Endothelial cell of hepatic sinusoid (primary cell): ENCODE data around the gene ZNF384.
"Not testable (repeated sequence)": the region's sequence is repeated elsewhere in the genome, so short reads cannot be mapped to it uniquely, and the experiment has no call there.

ENCODE experiments used
- in situ Hi-C: cut with HindIII; loops from 2 replicates; pipeline ENCODE4 v1.10.0; 2017; ENCODE audit warnings: low sequenced_read_pairs

ZNF384 gene

GRCh38 chr12:6688999-6689882 is at the start of gene ZNF384:
TSS of gene ZNF384 (minus strand) at chr12:6689375. CDS start at chr12:6679520, 9,855 bp downstream.
- in situ Hi-C loops, result no loop called here

GRCh38 chr12:6736754-6737153 is 47.6 kb upstream of the ZNF384 start:
- in situ Hi-C loops, result no loop called here

- in situ Hi-C loops, result no loop called here
Measured at GRCh38 chr12:6735448-6736191, 46.4 kb upstream of the ZNF384 start.

- in situ Hi-C loops, result loop anchor here (5.0 kb wide), 1 partner anchor 63 kb away; no protein-coding TSS in a partner anchor
Measured at GRCh38 chr12:6734506-6735387, 45.6 kb upstream of the ZNF384 start.

- in situ Hi-C loops, result loop anchor here (5.0 kb wide), 1 partner anchor 67 kb away; no protein-coding TSS in a partner anchor
Measured at GRCh38 chr12:6730169-6730568, 41.0 kb upstream of the ZNF384 start.

GRCh38 chr12:6729186-6729585 is 40.0 kb upstream of the ZNF384 start:
- in situ Hi-C loops, result loop anchor here (5.0 kb wide), 1 partner anchor 37 kb away; no protein-coding TSS in a partner anchor

- in situ Hi-C loops, result loop anchor here (5.0 kb wide), 1 partner anchor 33 kb away; no protein-coding TSS in a partner anchor
Measured at GRCh38 chr12:6725350-6725749, 36.2 kb upstream of the ZNF384 start.

GRCh38 chr12:6724409-6724797 is 35.2 kb upstream of the ZNF384 start:
- in situ Hi-C loops, result no loop called here

- in situ Hi-C loops, result no loop called here
Measured at GRCh38 chr12:6723607-6724408, 34.6 kb upstream of the ZNF384 start, which contains the start of gene COPS7A. TSS of gene COPS7A (plus strand) at chr12:6724046. CDS start at chr12:6724657, 611 bp downstream.

- in situ Hi-C loops, result no loop called here
Measured at GRCh38 chr12:6722863-6723262, 33.7 kb upstream of the ZNF384 start.

- in situ Hi-C loops, result no loop called here
Measured at GRCh38 chr12:6716874-6717437, 27.8 kb upstream of the ZNF384 start.

GRCh38 chr12:6716031-6716873 is 27.1 kb upstream of the ZNF384 start:
- in situ Hi-C loops, result not testable (repeated sequence)

GRCh38 chr12:6708960-6709394 is 19.8 kb upstream of the ZNF384 start:
- in situ Hi-C loops, result no loop called here

- in situ Hi-C loops, result not testable (repeated sequence)
Measured at GRCh38 chr12:6708351-6708750, 19.2 kb upstream of the ZNF384 start.

GRCh38 chr12:6703631-6704030 is 14.5 kb upstream of the ZNF384 start:
- in situ Hi-C loops, result no loop called here

- in situ Hi-C loops, result no loop called here
Measured at GRCh38 chr12:6701078-6701768, 12.0 kb upstream of the ZNF384 start.

GRCh38 chr12:6700646-6701051 is 11.5 kb upstream of the ZNF384 start, which contains the start of gene PIANP:
TSS of gene PIANP (minus strand) at chr12:6700815. CDS start at chr12:6698061, 2,754 bp downstream.
- in situ Hi-C loops, result no loop called here
